ENCODE results near the gene ADAM19. TPM values are rescaled to one million over a fixed set of nuclear protein-coding genes. Genes with fewer than 3 reads are reported as not detected.

ADAM19 gene
- total RNA-seq, 2 donors from 2014 or later: 2.9 to 12.8 TPM

GRCh38 chr5:157594257-157594656, 18.7 kb upstream of the ADAM19 start:
- Histone ChIP-seq H3K4me1 (no peaks in the 10 kb centered on the region), H3K27ac (no peak overlapping the region), H3K4me3 (no peak overlapping the region), H3K36me3 (no peaks in the 10 kb centered on the region), H3K27me3 (no peaks in the 10 kb centered on the region), H3K9me3 (no peaks in the 10 kb centered on the region), H3K9ac (ENCODE audit: low read depth in 2 of 2, low read length in 2 of 2) (no peak overlapping the region)
- intact Hi-C loops (cut with DNase I): no loop called here
- TF ChIP-seq, protein P1, sequence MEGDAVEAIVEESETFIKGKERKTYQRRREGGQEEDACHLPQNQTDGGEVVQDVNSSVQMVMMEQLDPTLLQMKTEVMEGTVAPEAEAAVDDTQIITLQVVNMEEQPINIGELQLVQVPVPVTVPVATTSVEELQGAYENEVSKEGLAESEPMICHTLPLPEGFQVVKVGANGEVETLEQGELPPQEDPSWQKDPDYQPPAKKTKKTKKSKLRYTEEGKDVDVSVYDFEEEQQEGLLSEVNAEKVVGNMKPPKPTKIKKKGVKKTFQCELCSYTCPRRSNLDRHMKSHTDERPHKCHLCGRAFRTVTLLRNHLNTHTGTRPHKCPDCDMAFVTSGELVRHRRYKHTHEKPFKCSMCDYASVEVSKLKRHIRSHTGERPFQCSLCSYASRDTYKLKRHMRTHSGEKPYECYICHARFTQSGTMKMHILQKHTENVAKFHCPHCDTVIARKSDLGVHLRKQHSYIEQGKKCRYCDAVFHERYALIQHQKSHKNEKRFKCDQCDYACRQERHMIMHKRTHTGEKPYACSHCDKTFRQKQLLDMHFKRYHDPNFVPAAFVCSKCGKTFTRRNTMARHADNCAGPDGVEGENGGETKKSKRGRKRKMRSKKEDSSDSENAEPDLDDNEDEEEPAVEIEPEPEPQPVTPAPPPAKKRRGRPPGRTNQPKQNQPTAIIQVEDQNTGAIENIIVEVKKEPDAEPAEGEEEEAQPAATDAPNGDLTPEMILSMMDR (IDR thresholded peaks at IDR 0.05): no peak
- DNase-seq: no peak

DNA sequence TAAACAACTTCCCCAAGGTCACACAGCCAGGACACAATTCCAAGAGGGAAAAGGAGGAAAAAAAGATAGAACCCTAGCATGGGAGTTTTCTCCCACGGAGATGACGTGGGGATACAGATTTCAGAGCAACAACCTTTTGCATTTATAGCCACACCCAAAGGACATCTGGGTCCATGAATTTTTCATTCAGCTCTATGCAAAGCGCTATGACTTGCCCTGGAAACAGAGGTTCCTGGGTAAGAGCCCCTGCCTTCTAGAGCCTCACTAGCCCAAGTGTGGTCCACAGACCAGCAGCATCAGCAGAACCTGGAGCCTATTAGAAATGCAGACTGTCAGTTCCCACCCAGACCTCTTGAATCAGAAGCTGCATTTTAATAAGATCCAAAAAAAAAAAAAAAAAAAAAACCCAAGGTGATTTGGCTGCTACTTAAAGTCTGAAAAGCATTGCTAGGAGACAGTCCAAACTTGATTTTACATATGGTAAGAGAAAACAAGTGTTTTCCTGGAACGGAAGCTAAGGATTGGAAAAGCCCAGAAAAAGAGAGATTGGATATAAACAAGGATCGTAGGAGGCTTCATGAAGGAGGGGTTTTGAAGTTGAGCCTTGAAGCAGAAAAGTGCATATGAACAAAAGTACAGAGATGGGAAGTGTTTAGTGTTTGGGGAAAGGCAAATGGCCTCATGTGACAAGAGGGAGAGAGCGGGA, 17.6 kb upstream of the ADAM19 start:
- DNase-seq: no peak
- Histone ChIP-seq H3K27ac (no peak overlapping the region), H3K27me3 (no peaks in the 10 kb centered on the region), H3K9me3 (no peaks in the 10 kb centered on the region), H3K36me3 (no peaks in the 10 kb centered on the region), H3K4me1 (no peaks in the 10 kb centered on the region), H3K4me3 (no peak overlapping the region), H3K9ac (ENCODE audit: low read depth in 2 of 2, low read length in 2 of 2) (no peak overlapping the region)
- intact Hi-C loops (cut with DNase I): no loop called here
- TF ChIP-seq, protein P1 (IDR thresholded peaks at IDR 0.05): no peak

DNA sequence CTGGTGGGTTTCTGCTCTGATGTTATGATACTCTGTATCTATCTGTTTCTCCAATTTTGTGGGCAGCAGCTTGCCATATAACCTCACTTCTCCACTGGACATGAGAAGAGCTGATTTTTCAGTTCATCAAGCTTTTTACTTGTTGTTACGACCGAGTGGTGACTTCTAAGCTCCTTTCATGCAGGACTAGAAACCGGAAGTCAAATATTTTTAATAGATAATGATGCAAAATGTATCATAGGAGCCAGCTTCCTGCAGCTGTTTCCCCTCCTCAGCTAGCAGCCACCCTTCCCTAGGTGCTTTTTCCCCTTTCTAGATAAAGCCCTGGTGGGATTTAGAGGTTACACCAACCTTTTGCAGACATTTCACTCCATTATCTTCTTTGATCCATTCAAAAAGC, 17.0 kb upstream of the ADAM19 start:
- H3K9ac ChIP-seq (ENCODE audit: low read depth in 2 of 2, low read length in 2 of 2): no peak overlapping the region
- intact Hi-C loops (cut with DNase I): no loop called here
- no peak overlapping the region for H3K27ac ChIP-seq
- no peaks in the 10 kb centered on the region for H3K36me3 ChIP-seq
- H3K9me3 ChIP-seq: no peaks in the 10 kb centered on the region
- no peak for DNase-seq
- H3K4me3 ChIP-seq: no peak overlapping the region
- TF ChIP-seq, protein P1 (IDR thresholded peaks at IDR 0.05): no peak
- H3K27me3 ChIP-seq: no peaks in the 10 kb centered on the region
- H3K4me1 ChIP-seq: no peaks in the 10 kb centered on the region

- H3K36me3 ChIP-seq: no peaks in the 10 kb centered on the region
- H3K27ac ChIP-seq: no peak overlapping the region
- no peaks in the 10 kb centered on the region for H3K4me1 ChIP-seq
- no peaks in the 10 kb centered on the region for H3K27me3 ChIP-seq
- DNase-seq: no peak
- H3K4me3 ChIP-seq: no peak overlapping the region
- no peak overlapping the region for H3K9ac ChIP-seq (ENCODE audit: low read depth in 2 of 2, low read length in 2 of 2)
- TF ChIP-seq, protein P1 (IDR thresholded peaks at IDR 0.05): no peak
- intact Hi-C loops (cut with DNase I): no loop called here
- H3K9me3 ChIP-seq: no peaks in the 10 kb centered on the region
Measured at GRCh38 chr5:157590478-157590877, 14.9 kb upstream of the ADAM19 start.

GRCh38 chr5:157584628-157585027, 9.1 kb upstream of the ADAM19 start:
- TF ChIP-seq, protein P1 (IDR thresholded peaks at IDR 0.05): no peak
- H3K27me3 ChIP-seq: no peaks in the 10 kb centered on the region
- intact Hi-C loops (cut with DNase I): no loop called here
- H3K4me3 ChIP-seq: no peak overlapping the region
- H3K9me3 ChIP-seq: no peaks in the 10 kb centered on the region
- no peaks in the 10 kb centered on the region for H3K36me3 ChIP-seq
- no peak overlapping the region for H3K27ac ChIP-seq
- no peak for DNase-seq
- H3K4me1 ChIP-seq: no peaks in the 10 kb centered on the region
- H3K9ac ChIP-seq (ENCODE audit: low read depth in 2 of 2, low read length in 2 of 2): no peak overlapping the region

Data from colonic mucosa (tissue), 4 donors.